H1 (cell line): ENCODE data around the gene ALK. TPM values are rescaled to one million over a fixed set of nuclear protein-coding genes. Genes with fewer than 3 reads are reported as not detected.

ENCODE experiments used
- CREB1 ChIP-seq: IDR thresholded peaks from 2 replicates; pipeline ENCODE4 v1.6.1; 2012; ENCODE audit warnings: inconsistent platforms
- HDAC2 ChIP-seq, 2 experiments: fragments of 300-600 bp in 1 of 2; sonication (generic) in 1 of 2; IDR thresholded peaks; 2 replicates each; pipeline ENCODE4 v1.6.1; 2011 to 2012; ENCODE audit warnings: low read depth in 2 of 2, low read length in 2 of 2, mild to moderate bottlenecking in 2 of 2, moderate library complexity in 2 of 2, borderline replicate concordance in 1 of 2, inconsistent platforms in 1 of 2
- POLR2A ChIP-seq, 2 experiments: IDR thresholded peaks; 1 replicate in 1 of 2; 2 replicates in 1 of 2; pipeline ENCODE4 v1.6.1; 2011; ENCODE audit warnings: low read depth in 2 of 2, low read length in 2 of 2, mild to moderate bottlenecking in 2 of 2; ENCODE audit errors: control extremely low read depth in 1 of 2
- POLR2AphosphoS5 ChIP-seq: IDR thresholded peaks from 2 replicates; pipeline ENCODE4 v1.6.1; 2011; ENCODE audit warnings: low read depth, low read length
- POU5F1 ChIP-seq: IDR thresholded peaks from 2 replicates; pipeline ENCODE4 v1.6.1; 2011; ENCODE audit warnings: low read depth, mild to moderate bottlenecking, low read length, moderate library complexity
- SUZ12 ChIP-seq: fragments of 200-600 bp; sonication (generic); IDR thresholded peaks from 2 replicates; pipeline ENCODE4 v1.6.1; 2012; ENCODE audit warnings: mild to moderate bottlenecking, inconsistent platforms, low read length, moderate library complexity, mixed read lengths
- polyA plus RNA-seq, 7 experiments: library from polyadenylated mRNA; depleted of rRNA in 3 of 7; stranded (reverse) in 5 of 7; unstranded in 2 of 7; fragments of >200 nt in 5 of 7; fragments of 200-250 nt in 2 of 7; gene quantifications; 1 replicate in 5 of 7; 2 replicates in 1 of 7; 4 replicates in 1 of 7; pipeline versions ENCODE4 v1.2.1 to v1.2.3, GENCODE V29; 2011 to 2013; ENCODE audit warnings: missing spikeins in 2 of 7, mixed read lengths in 2 of 7
- total RNA-seq: library from RNA; stranded (reverse); fragmentation: NEBNext Ultra II Directional; extraction: Animal tissue kit (Norgen Biotek cat#: 25700); gene quantifications from 2 replicates; pipeline ENCODE4 v1.2.1, GENCODE V29; 2021

ALK gene
- total and polyA plus RNA-seq, 2 of the 8 experiments (the other 6 are each of a cell fraction or from before 2014, with no cell fraction given), result 0.02 to 0.09 TPM

DNA sequence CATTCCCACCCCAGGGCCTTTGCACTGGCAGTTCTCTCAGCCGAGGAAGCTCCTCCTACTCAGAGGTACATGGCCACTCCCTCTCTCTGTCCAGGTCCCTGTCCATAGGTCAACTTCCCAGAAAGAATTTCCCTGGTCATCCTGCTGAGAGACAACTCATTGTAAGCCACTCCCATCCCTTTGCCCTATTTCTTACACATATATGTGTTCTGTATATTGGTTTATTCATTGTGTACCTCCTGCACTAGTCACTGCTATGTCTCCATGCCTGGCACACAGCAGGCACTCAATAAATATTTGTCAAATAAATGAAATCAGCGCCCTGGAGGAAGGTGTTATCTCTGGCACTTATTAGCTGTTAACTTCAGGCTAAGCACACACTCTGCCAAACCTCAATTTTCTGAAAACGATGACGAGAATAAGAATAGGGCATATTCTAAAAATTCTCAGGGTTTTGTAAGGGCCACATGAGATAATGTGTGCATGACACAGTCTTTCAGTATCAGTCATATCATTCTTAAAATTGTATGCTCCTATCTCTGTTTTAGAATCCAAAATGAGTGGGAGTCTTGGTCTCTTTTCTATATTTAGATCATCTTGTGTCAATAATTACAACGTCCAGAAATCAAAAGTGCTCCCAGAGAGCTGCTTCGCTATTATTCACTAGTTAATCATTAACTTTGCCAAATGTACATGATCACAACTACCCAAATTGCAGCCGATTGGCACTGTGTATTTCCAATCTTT, 198.0 kb downstream of the ALK start (continued):
- no peak for TF ChIP-seq HDAC2 (IDR thresholded peaks at IDR 0.05; ENCODE audit: borderline replicate concordance in 1 of 2, low read depth in 2 of 2, low read length in 2 of 2)
- TF ChIP-seq SUZ12, result no peak
- no peak for TF ChIP-seq POU5F1
- no peak for TF ChIP-seq POLR2A (IDR thresholded peaks at IDR 0.05; ENCODE audit: control extremely low read depth in 1 of 2, low read depth in 2 of 2, low read length in 2 of 2)
- TF ChIP-seq POLR2AphosphoS5, result no peak
- TF ChIP-seq CREB1, result no peak
